Thyroid gland (tissue), 4 donors: Measurements from ENCODE around the gene FAM117A. TPM values are rescaled to one million over a fixed set of nuclear protein-coding genes. Genes with fewer than 3 reads are reported as not detected.
A peak's percentile ranks its signal among the peaks of the same experiment; 100 is the strongest.

Experiments
- DNase-seq, 2 donors: peaks; one replicate each; pipeline ENCODE4 v3.0.0-alpha.2; 2019
- H3K27ac ChIP-seq, 3 donors: fragments of 200-600 bp; sonication (generic); 1 replicate in 2 of 3; 2 replicates in 1 of 3; pipeline ENCODE4 v1.5.1; 2016 to 2019; ENCODE audit warnings: mild to moderate bottlenecking in 1 of 3, moderate library complexity in 1 of 3
- H3K27me3 ChIP-seq: fragments of 200-600 bp; sonication (generic); one replicate; pipeline ENCODE4 v1.5.1; 2019
- H3K36me3 ChIP-seq, 2 donors: fragments of 200-600 bp; sonication (generic); one replicate each; pipeline ENCODE4 v1.5.1; 2016 to 2019
- H3K4me1 ChIP-seq, 2 donors: fragments of 200-600 bp; sonication (generic); one replicate each; pipeline ENCODE4 v1.5.1; 2017 to 2019
- H3K4me3 ChIP-seq, 3 donors: fragments of 200-600 bp; sonication (generic); replicated peaks in 1 of 3; 1 replicate in 2 of 3; 2 replicates in 1 of 3; pipeline ENCODE4 v1.5.1; 2016; ENCODE audit warnings: mild to moderate bottlenecking in 1 of 3
- H3K9me3 ChIP-seq: fragments of 200-600 bp; sonication (generic); one replicate; pipeline ENCODE4 v1.5.1; 2017
- CTCF ChIP-seq, 6 experiments: fragments of 200-600 bp in 3 of 6; fragments of 450-650 bp in 3 of 6; sonication (generic) in 3 of 6; IDR thresholded peaks; one replicate each; pipeline ENCODE4 v1.5.1; 2016 to 2019; ENCODE audit warnings: antibody characterized with exemption in 6 of 6, mild to moderate bottlenecking in 2 of 6, inconsistent platforms in 1 of 6, moderate library complexity in 1 of 6
- POLR2A ChIP-seq, 2 donors: fragments of 450-650 bp; IDR thresholded peaks; one replicate each; pipeline ENCODE4 v1.6.1; 2017; ENCODE audit warnings: antibody characterized with exemption in 2 of 2, mild to moderate bottlenecking in 2 of 2, moderate library complexity in 1 of 2
- WGBS, 2 donors: methylation state at CpG; one replicate each; pipeline ENCODE4 v1.1.5; 2017; 5-methylcytosine and 5-hydroxymethylcytosine counted together
- intact Hi-C: fragments of 100-400 bp; cut with DNase I; formaldehyde crosslinking; loops from one replicate; pipeline ENCODE4 v1.15.1; 2023
- total RNA-seq, 4 donors: library from RNA; depleted of rRNA; stranded (reverse); fragments of >200 nt; gene quantifications; one replicate each; pipeline ENCODE4 v1.2.3, GENCODE V29; 2016

Gene FAM117A
- total RNA-seq, 4 donors from 2014 or later, result 12.4 to 41.5 (median 23.3) TPM

- peak overlapping the region in 1 of 3 donors; percentile 1 for H3K27ac ChIP-seq
- H3K9me3 ChIP-seq, result no peaks in the 10 kb centered on the region
- H3K4me1 ChIP-seq, result peaks cover 22 to 37% of the 10 kb centered on the region in 2 donors
- H3K36me3 ChIP-seq, result peaks cover 10 to 15% of the 10 kb centered on the region in 2 donors
- TF ChIP-seq CTCF (IDR thresholded peaks at IDR 0.05), result no peak
- TF ChIP-seq POLR2A (IDR thresholded peaks at IDR 0.05), result no peak
- intact Hi-C loops, result no loop called here
- H3K4me3 ChIP-seq, result no peak overlapping the region
- 98 to 100% methylated on average over 3 of the region's 3 CpGs for WGBS, 2 donors
- no peaks in the 10 kb centered on the region for H3K27me3 ChIP-seq
- DNase-seq, result no peak
These were observed 41.9 kb downstream of the FAM117A start for GRCh38 chr17:49722066-49722465.

- H3K4me3 ChIP-seq, result no peak overlapping the region
- intact Hi-C loops, result no loop called here
- peak; percentile 72 to 73 for DNase-seq
- H3K27ac ChIP-seq, result peak overlapping the region in 1 of 3 donors; percentile 15
- no peak for TF ChIP-seq POLR2A (IDR thresholded peaks at IDR 0.05)
- TF ChIP-seq CTCF (IDR thresholded peaks at IDR 0.05), result no peak
- WGBS, 2 donors, result 56 to 69% methylated on average over 10 of the region's 10 CpGs
- peaks cover 10 to 25% of the 10 kb centered on the region in 2 donors for H3K36me3 ChIP-seq
- no peaks in the 10 kb centered on the region for H3K27me3 ChIP-seq
- peaks cover 0 to 10% of the 10 kb centered on the region in 2 donors for H3K4me1 ChIP-seq
- H3K9me3 ChIP-seq, result no peaks in the 10 kb centered on the region
These were observed 46.5 kb downstream of the FAM117A start for GRCh38 chr17:49717371-49717861.

DNA sequence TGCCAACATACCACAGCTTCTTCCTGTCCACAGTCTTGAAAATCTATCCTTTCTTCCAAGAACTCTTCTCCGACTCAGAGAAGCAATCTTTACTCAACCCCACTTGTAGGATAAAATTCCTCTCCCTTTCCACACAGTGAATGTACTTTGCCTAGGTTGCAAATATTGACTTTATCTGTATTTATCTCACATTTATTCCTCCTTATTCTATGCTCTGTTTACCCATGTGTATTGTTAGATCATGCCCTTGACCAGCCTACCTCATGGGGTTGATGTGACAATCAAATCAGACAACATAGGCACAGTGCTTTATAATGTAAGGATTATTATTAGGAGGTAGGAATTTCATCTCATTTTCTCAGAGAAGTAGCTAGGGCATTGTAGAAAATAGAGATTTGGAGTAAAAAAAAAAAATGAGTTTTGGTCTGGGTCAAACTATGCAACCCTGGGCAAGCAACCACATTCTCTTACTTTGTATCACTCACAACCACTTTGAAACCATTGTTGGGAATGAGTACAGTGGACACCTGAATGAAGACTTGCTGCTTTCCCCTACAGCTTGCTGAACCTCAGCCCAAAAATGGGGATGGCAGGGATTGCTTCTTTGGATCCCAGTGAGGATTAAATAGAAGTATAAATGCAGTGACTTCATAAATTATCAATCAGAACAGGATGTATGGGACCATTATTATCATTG, 47.1 kb downstream of the FAM117A start:
- Histone ChIP-seq H3K27ac (peak overlapping the region in 1 of 3 donors; percentile 15), H3K36me3 (peaks cover 10 to 25% of the 10 kb centered on the region in 2 donors)

GRCh38 chr17:49715717-49716279, 48.1 kb downstream of the FAM117A start:
- 81 to 87% methylated on average over 9 of the region's 9 CpGs for WGBS, 2 donors
- peaks cover 10 to 25% of the 10 kb centered on the region in 2 donors for H3K36me3 ChIP-seq
- no peaks in the 10 kb centered on the region for H3K9me3 ChIP-seq
- peaks cover 0 to 10% of the 10 kb centered on the region in 2 donors for H3K4me1 ChIP-seq
- DNase-seq, result no peak
- TF ChIP-seq POLR2A (IDR thresholded peaks at IDR 0.05) (no peak), CTCF (IDR thresholded peaks at IDR 0.05) (no peak)
- H3K27ac ChIP-seq, result peak overlapping the region in 1 of 3 donors; percentile 27
- H3K27me3 ChIP-seq, result no peaks in the 10 kb centered on the region
- intact Hi-C loops, result no loop called here
- H3K4me3 ChIP-seq, result no peak overlapping the region

More for the DNA sequence above, 47.1 kb downstream of the FAM117A start:
- no peak overlapping the region for H3K4me3 ChIP-seq
- TF ChIP-seq POLR2A (IDR thresholded peaks at IDR 0.05) (no peak), CTCF (IDR thresholded peaks at IDR 0.05) (no peak)
- H3K9me3 ChIP-seq, result no peaks in the 10 kb centered on the region
- no peak for DNase-seq
- intact Hi-C loops, result no loop called here
- H3K4me1 ChIP-seq, result peaks cover 0 to 10% of the 10 kb centered on the region in 2 donors
- H3K27me3 ChIP-seq, result no peaks in the 10 kb centered on the region
- WGBS, 2 donors, result 90 to 100% methylated on average over 1 of the region's 1 CpG

DNA sequence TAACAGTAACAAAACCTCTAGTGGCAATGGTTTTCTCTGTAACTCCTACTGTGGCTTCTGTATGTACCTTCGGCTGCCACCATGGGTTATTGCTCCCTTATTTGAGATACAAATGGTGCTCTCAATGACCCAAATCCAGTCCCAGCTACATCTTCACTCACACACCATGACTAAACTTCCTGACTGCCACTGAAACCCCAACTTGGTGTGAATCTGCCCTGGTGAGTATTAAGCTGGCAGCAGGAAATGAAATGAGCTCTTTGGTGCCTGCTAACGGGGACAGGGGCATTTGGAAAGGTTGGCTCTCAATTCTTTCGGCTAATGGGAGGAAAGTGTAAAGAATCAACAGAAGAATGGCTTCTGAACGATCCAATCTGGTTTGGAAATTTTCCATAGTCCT, 48.7 kb downstream of the FAM117A start:
- Histone ChIP-seq H3K36me3 (peaks cover 9 to 25% of the 10 kb centered on the region in 2 donors), H3K4me3 (no peak overlapping the region), H3K27ac (peak overlapping the region in 1 of 3 donors; percentile 27), H3K4me1 (peaks cover 0 to 10% of the 10 kb centered on the region in 2 donors), H3K9me3 (no peaks in the 10 kb centered on the region), H3K27me3 (no peaks in the 10 kb centered on the region)
- no peak for DNase-seq
- TF ChIP-seq CTCF (IDR thresholded peaks at IDR 0.05) (no peak), POLR2A (IDR thresholded peaks at IDR 0.05) (no peak)
- 78 to 84% methylated on average over 4 of the region's 4 CpGs for WGBS, 2 donors
- intact Hi-C loops, result no loop called here
